Lower leg skin (tissue), 3 donors: ENCODE measurements around the gene AP3B1.

ENCODE experiments used
- CTCF ChIP-seq, 3 donors: fragments of 450-650 bp; IDR thresholded peaks; one replicate each; pipeline ENCODE4 v1.5.1; 2016; ENCODE audit warnings: antibody characterized with exemption in 3 of 3, mild to moderate bottlenecking in 3 of 3, moderate library complexity in 2 of 3
- POLR2A ChIP-seq, 2 donors: fragments of 450-650 bp; IDR thresholded peaks; one replicate each; pipeline ENCODE4 v1.6.1; 2016 to 2017; ENCODE audit warnings: antibody characterized with exemption in 2 of 2, mild to moderate bottlenecking in 1 of 2, moderate library complexity in 1 of 2

- TF ChIP-seq POLR2A (IDR thresholded peaks at IDR 0.05), result no peak
- TF ChIP-seq CTCF (IDR thresholded peaks at IDR 0.05), result no peak
These were observed 330.7 kb downstream of the AP3B1 start for GRCh38 chr5:77963795-77964194.
